BE2C (cell line): ENCODE results near the gene TGM4.

Experiments used
- DNase-seq: peaks from one replicate; pipeline ENCODE4 v3.0.0-alpha.2; 2020
- H3K27me3 ChIP-seq: fragments of 250-450 bp; sonication (Bioruptor Pico); 2 replicates; pipeline ENCODE4 v1.5.1; 2020; ENCODE audit warnings: mild to moderate bottlenecking
- H3K36me3 ChIP-seq: fragments of 250-450 bp; sonication (Bioruptor Pico); 2 replicates; pipeline ENCODE4 v1.5.1; 2020; ENCODE audit warnings: mild to moderate bottlenecking
- H3K4me1 ChIP-seq: fragments of 250-450 bp; sonication (Bioruptor Pico); 2 replicates; pipeline ENCODE4 v1.5.1; 2020
- H3K4me3 ChIP-seq: 2 replicates; pipeline ENCODE4 v1.5.1; 2011; ENCODE audit warnings: low read depth, low read length
- H3K9me3 ChIP-seq: fragments of 250-450 bp; sonication (Bioruptor Pico); 2 replicates; pipeline ENCODE4 v1.5.1; 2020
- TF ChIP-seq, protein P1 (sequence below): IDR thresholded peaks from 2 replicates; pipeline ENCODE4 v1.5.1; 2012; ENCODE audit warnings: mild to moderate bottlenecking, low read depth, low read length

Gene TGM4

GRCh38 chr3:44930911-44931310 lies 56.5 kb downstream of the TGM4 start:
- H3K36me3 ChIP-seq, result no peaks in the 10 kb centered on the region
- H3K4me1 ChIP-seq, result no peaks in the 10 kb centered on the region
- TF ChIP-seq, protein P1, sequence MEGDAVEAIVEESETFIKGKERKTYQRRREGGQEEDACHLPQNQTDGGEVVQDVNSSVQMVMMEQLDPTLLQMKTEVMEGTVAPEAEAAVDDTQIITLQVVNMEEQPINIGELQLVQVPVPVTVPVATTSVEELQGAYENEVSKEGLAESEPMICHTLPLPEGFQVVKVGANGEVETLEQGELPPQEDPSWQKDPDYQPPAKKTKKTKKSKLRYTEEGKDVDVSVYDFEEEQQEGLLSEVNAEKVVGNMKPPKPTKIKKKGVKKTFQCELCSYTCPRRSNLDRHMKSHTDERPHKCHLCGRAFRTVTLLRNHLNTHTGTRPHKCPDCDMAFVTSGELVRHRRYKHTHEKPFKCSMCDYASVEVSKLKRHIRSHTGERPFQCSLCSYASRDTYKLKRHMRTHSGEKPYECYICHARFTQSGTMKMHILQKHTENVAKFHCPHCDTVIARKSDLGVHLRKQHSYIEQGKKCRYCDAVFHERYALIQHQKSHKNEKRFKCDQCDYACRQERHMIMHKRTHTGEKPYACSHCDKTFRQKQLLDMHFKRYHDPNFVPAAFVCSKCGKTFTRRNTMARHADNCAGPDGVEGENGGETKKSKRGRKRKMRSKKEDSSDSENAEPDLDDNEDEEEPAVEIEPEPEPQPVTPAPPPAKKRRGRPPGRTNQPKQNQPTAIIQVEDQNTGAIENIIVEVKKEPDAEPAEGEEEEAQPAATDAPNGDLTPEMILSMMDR, result no peak
- no peak overlapping the region for H3K4me3 ChIP-seq
- no peaks in the 10 kb centered on the region for H3K27me3 ChIP-seq
- DNase-seq, result no peak
- no peaks in the 10 kb centered on the region for H3K9me3 ChIP-seq

DNA sequence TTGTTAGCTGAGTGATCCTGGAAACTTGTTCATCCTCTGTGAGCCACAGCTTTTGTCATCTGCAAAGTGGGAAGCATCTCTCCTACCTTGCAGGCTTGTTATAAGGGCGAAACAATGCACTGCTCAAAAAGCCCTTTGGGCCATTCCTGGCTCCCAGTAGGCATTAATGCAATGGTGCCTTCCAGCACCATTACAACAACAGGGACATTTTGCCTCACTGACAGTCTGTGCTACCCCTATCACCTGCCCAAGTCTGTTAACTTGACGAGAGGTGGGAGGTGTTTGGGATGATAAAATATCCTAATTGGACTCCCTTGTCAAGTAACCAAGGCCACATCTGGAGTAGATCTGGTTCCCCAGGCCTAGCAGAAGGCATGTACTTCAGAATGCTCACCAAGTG lies 57.4 kb downstream of the TGM4 start:
- no peaks in the 10 kb centered on the region for H3K4me1 ChIP-seq
- H3K9me3 ChIP-seq, result no peaks in the 10 kb centered on the region
- H3K36me3 ChIP-seq, result no peaks in the 10 kb centered on the region
- H3K27me3 ChIP-seq, result no peaks in the 10 kb centered on the region
- no peak overlapping the region for H3K4me3 ChIP-seq
- DNase-seq, result no peak
- TF ChIP-seq, protein P1, result no peak

DNA sequence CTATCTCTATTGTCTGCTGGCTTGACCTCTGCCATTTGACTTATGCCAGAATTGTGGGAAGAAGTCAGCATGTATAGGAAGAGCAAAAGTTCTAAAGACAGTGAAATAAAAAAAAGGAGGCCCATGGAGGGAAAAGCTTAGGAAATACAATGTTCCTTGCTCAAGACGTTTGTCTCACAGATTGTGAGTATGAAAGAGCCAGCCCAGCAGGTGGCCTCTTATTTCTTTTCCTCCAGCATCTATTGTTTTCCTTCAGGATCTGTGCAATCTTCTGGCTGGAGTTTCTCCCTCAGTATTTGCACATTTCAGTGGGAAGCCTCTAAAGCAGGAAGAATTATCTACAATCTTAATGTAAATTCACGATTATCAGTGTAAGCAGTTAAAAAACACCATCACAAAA lies 57.9 kb downstream of the TGM4 start:
- TF ChIP-seq, protein P1, result no peak
- H3K36me3 ChIP-seq, result no peaks in the 10 kb centered on the region
- no peaks in the 10 kb centered on the region for H3K9me3 ChIP-seq
- no peak for DNase-seq
- no peak overlapping the region for H3K4me3 ChIP-seq
- H3K27me3 ChIP-seq, result no peaks in the 10 kb centered on the region
- H3K4me1 ChIP-seq, result no peaks in the 10 kb centered on the region

- no peaks in the 10 kb centered on the region for H3K4me1 ChIP-seq
- H3K27me3 ChIP-seq, result no peaks in the 10 kb centered on the region
- no peak for DNase-seq
- no peaks in the 10 kb centered on the region for H3K9me3 ChIP-seq
- TF ChIP-seq, protein P1, result no peak
- no peaks in the 10 kb centered on the region for H3K36me3 ChIP-seq
- no peak overlapping the region for H3K4me3 ChIP-seq
These were observed 58.9 kb downstream of the TGM4 start for GRCh38 chr3:44932986-44933944.

GRCh38 chr3:44939581-44940036 lies 65.2 kb downstream of the TGM4 start:
- TF ChIP-seq, protein P1, result no peak

More at GRCh38 chr3:44939581-44940036, 65.2 kb downstream of the TGM4 start:
- no peaks in the 10 kb centered on the region for H3K9me3 ChIP-seq
- no peak for DNase-seq
- H3K27me3 ChIP-seq, result no peaks in the 10 kb centered on the region
- no peaks in the 10 kb centered on the region for H3K4me1 ChIP-seq
- no peak overlapping the region for H3K4me3 ChIP-seq
- H3K36me3 ChIP-seq, result no peaks in the 10 kb centered on the region
